SU-DHL-6 (cell line): Measurements from ENCODE around the gene DRD4.

Source experiments
- H2AFZ ChIP-seq: fragments of 200-600 bp; sonication (generic); 2 replicates; pipeline ENCODE4 v1.6.1; 2014; ENCODE audit warnings: low read depth, mild to moderate bottlenecking, moderate library complexity, mixed read lengths, antibody characterized with exemption, low read length; ENCODE audit not compliant: severe bottlenecking
- H3F3A ChIP-seq: fragments of 200-600 bp; shearing (Covaris generic); 2 replicates; pipeline ENCODE4 v1.6.0; 2016; ENCODE audit warnings: antibody characterized with exemption, mild to moderate bottlenecking; ENCODE audit not compliant: insufficient read depth
- H3K27ac ChIP-seq: fragments of 200-600 bp; sonication (generic); 2 replicates; pipeline ENCODE4 v1.5.1; 2016; ENCODE audit warnings: low read depth, mild to moderate bottlenecking, low read length, moderate library complexity, mixed read lengths
- H3K27me3 ChIP-seq: fragments of 200-600 bp; sonication (generic), shearing (Covaris generic); 2 replicates; pipeline ENCODE4 v1.6.0; 2014; ENCODE audit warnings: mild to moderate bottlenecking, low read length
- H3K36me3 ChIP-seq: fragments of 200-600 bp; sonication (generic); 2 replicates; pipeline ENCODE4 v1.6.1; 2014; ENCODE audit warnings: mild to moderate bottlenecking, low read length, mixed read lengths
- H3K4me2 ChIP-seq: fragments of 300-600, 200-600 bp; shearing (Covaris generic), sonication (generic); 2 replicates; pipeline ENCODE4 v1.6.0; 2014; ENCODE audit warnings: low read length, low read depth, mild to moderate bottlenecking; ENCODE audit not compliant: poor library complexity, severe bottlenecking
- H3K4me3 ChIP-seq: fragments of 200-600 bp; sonication (generic); 2 replicates; pipeline ENCODE4 v1.5.1; 2014; ENCODE audit warnings: antibody characterized with exemption, low read length, mild to moderate bottlenecking, mixed read lengths; ENCODE audit not compliant: insufficient read depth, poor library complexity, severe bottlenecking
- H3K79me2 ChIP-seq: fragments of 200-600 bp; sonication (generic); 2 replicates; pipeline ENCODE4 v1.6.1; 2014; ENCODE audit warnings: mild to moderate bottlenecking, low read length, moderate library complexity; ENCODE audit not compliant: insufficient read depth
- H3K9ac ChIP-seq: fragments of 200-600 bp; sonication (generic); 2 replicates; pipeline ENCODE4 v1.7.0; 2014; ENCODE audit warnings: mild to moderate bottlenecking, low read length
- H3K9me2 ChIP-seq: fragments of 200-600 bp; sonication (generic); replicated peaks from 2 replicates; pipeline ENCODE4 v1.6.1; 2014; ENCODE audit warnings: low read length; ENCODE audit not compliant: insufficient read depth
- H3K9me3 ChIP-seq: fragments of 200-600 bp; sonication (generic); 2 replicates; pipeline ENCODE4 v1.6.1; 2014; ENCODE audit warnings: low read length, mixed read lengths; ENCODE audit not compliant: insufficient read depth
- H4K20me1 ChIP-seq: fragments of 200-600 bp; sonication (generic); 2 replicates; pipeline ENCODE4 v1.6.1; 2014; ENCODE audit warnings: low read depth, mild to moderate bottlenecking, antibody characterized with exemption, low read length, moderate library complexity, mixed read lengths
- CTCF ChIP-seq: fragments of 200-600 bp; sonication (generic); IDR thresholded peaks from one replicate; pipeline ENCODE4 v1.5.1; 2017; ENCODE audit warnings: antibody characterized with exemption, mild to moderate bottlenecking, low read length, moderate library complexity; ENCODE audit not compliant: insufficient read depth, poor library complexity, severe bottlenecking
- EZH2phosphoT487 ChIP-seq: fragments of 200-600 bp; sonication (generic), shearing (Covaris generic); conservative IDR thresholded peaks from 2 replicates; pipeline ENCODE4 v1.6.1; 2018; ENCODE audit warnings: mild to moderate bottlenecking, antibody characterized with exemption, low read length, moderate library complexity, mixed read lengths

The DRD4 gene

GRCh38 chr11:597166-597725 is 39.8 kb upstream of the DRD4 start:
- TF ChIP-seq EZH2phosphoT487: no peak
- TF ChIP-seq CTCF: no peak
- Histone ChIP-seq H2AFZ (no peak overlapping the region), H3K4me2 (no peak overlapping the region), H4K20me1 (no peaks in the 10 kb centered on the region; the same call in 1 of the 2 replicates), H3K36me3 (peaks cover 5% of the 10 kb centered on the region; the same call in 1 of the 2 replicates), H3K9me2 (no peaks in the 10 kb centered on the region), H3K27ac (no peak overlapping the region), H3K79me2 (no peaks in the 10 kb centered on the region), H3F3A (no peaks in the 10 kb centered on the region), H3K9ac (no peak overlapping the region), H3K4me3 (no peak overlapping the region), H3K9me3 (no peaks in the 10 kb centered on the region), H3K27me3 (no peaks in the 10 kb centered on the region)

GRCh38 chr11:598005-598680 is 38.9 kb upstream of the DRD4 start:
- no peaks in the 10 kb centered on the region for H3K9me2 ChIP-seq
- no peaks in the 10 kb centered on the region for H3K79me2 ChIP-seq
- no peaks in the 10 kb centered on the region; the same call in 1 of the 2 replicates for H4K20me1 ChIP-seq
- peaks cover 5% of the 10 kb centered on the region; the same call in 1 of the 2 replicates for H3K36me3 ChIP-seq
- H3K27me3 ChIP-seq: no peaks in the 10 kb centered on the region
- H3K9me3 ChIP-seq: no peaks in the 10 kb centered on the region
- H3K9ac ChIP-seq: no peak overlapping the region
- H3K4me2 ChIP-seq: no peak overlapping the region
- TF ChIP-seq EZH2phosphoT487 (no peak), CTCF (no peak)
- H3K27ac ChIP-seq: no peak overlapping the region
- no peak overlapping the region for H3K4me3 ChIP-seq
- no peaks in the 10 kb centered on the region for H3F3A ChIP-seq
- H2AFZ ChIP-seq: no peak overlapping the region

GRCh38 chr11:601573-602245 is 35.4 kb upstream of the DRD4 start:
- Histone ChIP-seq H3K27ac (no peak overlapping the region), H3K9me3 (no peaks in the 10 kb centered on the region), H3K9ac (no peak overlapping the region), H3K4me3 (no peak overlapping the region), H4K20me1 (no peaks in the 10 kb centered on the region; the same call in 1 of the 2 replicates), H3K27me3 (no peaks in the 10 kb centered on the region), H3K9me2 (no peaks in the 10 kb centered on the region), H3K79me2 (no peaks in the 10 kb centered on the region), H3K4me2 (no peak overlapping the region), H2AFZ (no peak overlapping the region), H3F3A (no peaks in the 10 kb centered on the region), H3K36me3 (peaks cover 4% of the 10 kb centered on the region; the same call in 1 of the 2 replicates)
- TF ChIP-seq EZH2phosphoT487 (no peak), CTCF (no peak)
